GM12892 (cell line): ENCODE measurements around the gene CISD3.

ENCODE experiments used
- POLR2A ChIP-seq: IDR thresholded peaks from 2 replicates; pipeline ENCODE4 v1.6.1; 2011; ENCODE audit warnings: low read depth, low read length, control low read depth
- POLR2AphosphoS5 ChIP-seq: IDR thresholded peaks from 2 replicates; pipeline ENCODE4 v1.6.1; 2011; ENCODE audit warnings: low read depth, low read length, control low read depth
- TAF1 ChIP-seq: IDR thresholded peaks from 2 replicates; pipeline ENCODE4 v1.6.1; 2011; ENCODE audit warnings: low read depth, mild to moderate bottlenecking, control low read depth, low read length, borderline replicate concordance

GRCh38 chr17:38710604-38710962 lies 19.6 kb upstream of the CISD3 start:
- TF ChIP-seq POLR2AphosphoS5 (no peak), TAF1 (no peak), POLR2A (0 out of 2 replicates have a peak, but pooled peaks have one; percentile 11)
